Stomach (tissue), 9 donors: ENCODE data around the gene AFF1. TPM values are rescaled to one million over a fixed set of nuclear protein-coding genes. Genes with fewer than 3 reads are reported as not detected.

ENCODE experiments used
- DNase-seq, 2 donors: peaks; one replicate each; pipeline versions ENCODE4 v3.0.0 to v3.0.0-alpha.2; 2013 to 2019
- H3K27ac ChIP-seq, 5 donors: fragments of 200-600 bp in 4 of 5; sonication (generic) in 4 of 5; one replicate each; pipeline ENCODE4 v1.5.1; 2013 to 2019; ENCODE audit warnings: mild to moderate bottlenecking in 1 of 5, moderate library complexity in 1 of 5
- H3K27me3 ChIP-seq, 3 donors: fragments of 200-600 bp; sonication (generic); one replicate each; pipeline ENCODE4 v1.5.1; 2017 to 2019; ENCODE audit warnings: mixed run types in 1 of 3
- H3K36me3 ChIP-seq, 4 donors: fragments of 200-600 bp; sonication (generic); 1 replicate in 3 of 4; 2 replicates in 1 of 4; pipeline ENCODE4 v1.5.1; 2016 to 2019
- H3K4me1 ChIP-seq, 4 donors: fragments of 200-600 bp; sonication (generic); one replicate each; pipeline ENCODE4 v1.5.1; 2016 to 2019
- H3K4me3 ChIP-seq, 4 donors: fragments of 200-600 bp; sonication (generic) in 3 of 4; one replicate each; pipeline ENCODE4 v1.5.1; 2016 to 2019; ENCODE audit warnings: mild to moderate bottlenecking in 1 of 4
- H3K9me3 ChIP-seq, 4 donors: fragments of 200-600 bp; sonication (generic); one replicate each; pipeline ENCODE4 v1.5.1; 2016 to 2019
- EP300 ChIP-seq: sonication (generic); formaldehyde crosslinking; IDR thresholded peaks from one replicate; pipeline ENCODE4 v1.6.1; 2017; ENCODE audit warnings: antibody characterized with exemption
- POLR2A ChIP-seq, 4 donors: fragments of 450-650 bp; IDR thresholded peaks; one replicate each; pipeline ENCODE4 v1.6.1; 2016; ENCODE audit warnings: antibody characterized with exemption in 4 of 4, control low read depth in 2 of 4, mild to moderate bottlenecking in 1 of 4, moderate library complexity in 1 of 4
- POLR2AphosphoS5 ChIP-seq, 3 donors: sonication (generic); formaldehyde crosslinking; IDR thresholded peaks; one replicate each; pipeline ENCODE4 v1.6.1; 2016; ENCODE audit warnings: antibody characterized with exemption in 3 of 3
- WGBS, 5 donors: extraction: QIAGEN DNeasy Blood & Tissue Kit in 3 of 5; methylation state at CpG; one replicate each; pipeline versions ENCODE4 v1.1.5 to v1.1.7; 2013 to 2018; 5-methylcytosine and 5-hydroxymethylcytosine counted together
- intact Hi-C: fragments of 100-400 bp; cut with DNase I; formaldehyde crosslinking; loops from one replicate; pipeline ENCODE4 v1.15.1; 2023; ENCODE audit warnings: low total_unique reads
- polyA plus RNA-seq, 3 donors: library from polyadenylated mRNA; stranded (reverse); fragments of 200-250 nt; gene quantifications; one replicate each; pipeline ENCODE4 v1.2.3, GENCODE V29; 2013
- total RNA-seq, 5 donors: library from RNA; depleted of rRNA; stranded (reverse); fragments of >200 nt; gene quantifications; one replicate each; pipeline versions ENCODE4 v1.1.0 to v1.2.3, GENCODE V29; 2014 to 2016
- TF ChIP-seq, protein P1 (sequence below), 7 experiments: fragments of 450-650 bp in 4 of 7; fragments of 200-600 bp in 3 of 7; sonication (generic) in 3 of 7; IDR thresholded peaks; one replicate each; pipeline ENCODE4 v1.5.1; 2016 to 2019; ENCODE audit warnings: antibody characterized with exemption in 7 of 7, control low read depth in 2 of 7, mild to moderate bottlenecking in 1 of 7
- donor health status: healthy with polysubstance abuse.
- donor health status: Bipolar disorder and iron deficiency.
- donor health status: healthy.

AFF1 gene
- total and polyA plus RNA-seq, 8 donors, result 6.9 to 177 (median 59.1) TPM

DNA sequence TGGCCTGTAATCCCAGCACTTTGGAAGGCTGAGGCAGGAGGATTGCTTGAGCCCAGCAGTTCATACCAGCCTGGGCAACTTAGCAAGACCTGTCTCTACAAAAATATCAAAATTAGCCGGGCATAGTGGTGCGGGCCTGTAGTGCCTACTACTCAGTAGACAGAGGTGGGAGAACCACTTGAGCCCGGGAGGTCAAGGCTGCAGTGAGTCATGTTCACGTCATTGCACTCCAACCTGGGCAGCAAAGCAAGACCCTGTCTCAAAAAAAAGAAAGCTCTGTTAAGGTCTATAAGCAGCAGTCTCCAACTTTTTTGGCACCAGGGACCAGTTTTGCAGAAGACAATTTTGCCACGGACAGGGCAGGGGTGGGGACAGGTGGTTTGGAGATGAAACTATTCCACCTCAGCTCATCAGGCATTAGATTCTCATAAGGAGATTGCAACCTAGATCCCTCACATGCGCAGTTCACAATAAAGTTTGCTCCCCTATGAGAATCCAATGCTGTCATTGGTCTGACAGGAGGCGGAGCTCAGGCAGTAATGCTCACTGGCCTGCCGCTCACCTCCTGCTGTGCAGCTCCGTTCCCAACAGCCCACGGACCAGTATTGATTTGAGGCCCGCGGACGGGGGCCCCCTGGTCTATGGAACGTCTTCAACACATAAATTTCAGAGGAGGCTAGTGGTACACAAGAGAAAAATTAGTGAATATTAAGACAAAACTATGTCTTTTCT is 217.7 kb downstream of the AFF1 start:
- no peak for DNase-seq

DNA sequence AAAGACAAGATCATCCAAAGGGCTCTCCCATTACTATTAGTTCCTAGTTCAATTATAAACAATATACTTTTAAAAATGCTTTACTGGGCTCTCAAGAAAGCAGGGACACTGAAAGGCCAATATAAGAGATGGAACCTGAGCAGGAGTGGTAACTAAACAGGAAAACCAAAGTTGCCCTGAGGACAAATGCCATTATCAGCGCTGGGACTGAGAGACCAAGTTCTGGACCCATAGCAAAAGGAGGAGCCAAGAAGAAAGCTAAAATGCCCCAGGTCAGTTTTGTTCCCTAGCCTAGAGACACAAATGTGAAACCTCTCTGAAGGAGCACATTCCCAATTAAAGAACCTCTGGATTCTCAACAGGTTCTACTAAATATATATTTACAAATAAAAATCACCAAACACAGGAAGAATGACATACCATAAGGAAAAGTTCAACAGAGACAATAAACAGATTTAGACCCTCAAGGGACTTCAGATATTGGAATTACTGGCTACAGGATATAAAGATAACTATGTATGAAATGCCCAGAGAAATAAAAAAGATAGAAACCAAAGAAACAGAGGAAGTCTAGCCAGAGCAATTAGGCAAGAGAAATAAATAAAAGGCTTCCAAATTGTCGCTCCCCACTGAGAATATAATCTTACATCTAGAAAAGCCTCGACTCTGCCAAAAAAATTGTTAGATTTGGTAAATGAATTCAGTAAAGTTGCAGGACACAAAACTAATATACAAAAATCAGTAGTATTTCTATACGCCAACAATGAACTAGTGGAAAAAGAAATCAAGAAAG is 218.5 kb downstream of the AFF1 start:
- TF ChIP-seq POLR2A (IDR thresholded peaks at IDR 0.05) (no peak), POLR2AphosphoS5 (IDR thresholded peaks at IDR 0.05) (no peak), EP300 (no peak)
- TF ChIP-seq, protein P1, sequence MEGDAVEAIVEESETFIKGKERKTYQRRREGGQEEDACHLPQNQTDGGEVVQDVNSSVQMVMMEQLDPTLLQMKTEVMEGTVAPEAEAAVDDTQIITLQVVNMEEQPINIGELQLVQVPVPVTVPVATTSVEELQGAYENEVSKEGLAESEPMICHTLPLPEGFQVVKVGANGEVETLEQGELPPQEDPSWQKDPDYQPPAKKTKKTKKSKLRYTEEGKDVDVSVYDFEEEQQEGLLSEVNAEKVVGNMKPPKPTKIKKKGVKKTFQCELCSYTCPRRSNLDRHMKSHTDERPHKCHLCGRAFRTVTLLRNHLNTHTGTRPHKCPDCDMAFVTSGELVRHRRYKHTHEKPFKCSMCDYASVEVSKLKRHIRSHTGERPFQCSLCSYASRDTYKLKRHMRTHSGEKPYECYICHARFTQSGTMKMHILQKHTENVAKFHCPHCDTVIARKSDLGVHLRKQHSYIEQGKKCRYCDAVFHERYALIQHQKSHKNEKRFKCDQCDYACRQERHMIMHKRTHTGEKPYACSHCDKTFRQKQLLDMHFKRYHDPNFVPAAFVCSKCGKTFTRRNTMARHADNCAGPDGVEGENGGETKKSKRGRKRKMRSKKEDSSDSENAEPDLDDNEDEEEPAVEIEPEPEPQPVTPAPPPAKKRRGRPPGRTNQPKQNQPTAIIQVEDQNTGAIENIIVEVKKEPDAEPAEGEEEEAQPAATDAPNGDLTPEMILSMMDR (IDR thresholded peaks at IDR 0.05), result no peak
- Histone ChIP-seq H3K9me3 (no peaks in the 10 kb centered on the region), H3K27me3 (no peaks in the 10 kb centered on the region), H3K27ac (no peak overlapping the region), H3K4me1 (peaks cover 0 to 6% (median 2%) of the 10 kb centered on the region in 4 donors), H3K36me3 (no peaks in the 10 kb centered on the region), H3K4me3 (no peak overlapping the region)
- WGBS, 5 donors, result 50 to 86% (median 83%) methylated on average over 4 of the region's 4 CpGs
- DNase-seq, result no peak
- intact Hi-C loops, result no loop called here

More for the DNA sequence above, 217.7 kb downstream of the AFF1 start:
- Histone ChIP-seq H3K4me3 (no peak overlapping the region), H3K27me3 (no peaks in the 10 kb centered on the region), H3K27ac (no peak overlapping the region), H3K4me1 (peaks cover 0 to 6% (median 2%) of the 10 kb centered on the region in 4 donors), H3K9me3 (no peaks in the 10 kb centered on the region), H3K36me3 (no peaks in the 10 kb centered on the region)
- 74 to 84% (median 80%) methylated on average over 14 of the region's 14 CpGs for WGBS, 5 donors
- intact Hi-C loops, result no loop called here
- TF ChIP-seq, protein P1 (IDR thresholded peaks at IDR 0.05), result no peak
- TF ChIP-seq EP300 (no peak), POLR2AphosphoS5 (IDR thresholded peaks at IDR 0.05) (no peak), POLR2A (IDR thresholded peaks at IDR 0.05) (no peak)

DNA sequence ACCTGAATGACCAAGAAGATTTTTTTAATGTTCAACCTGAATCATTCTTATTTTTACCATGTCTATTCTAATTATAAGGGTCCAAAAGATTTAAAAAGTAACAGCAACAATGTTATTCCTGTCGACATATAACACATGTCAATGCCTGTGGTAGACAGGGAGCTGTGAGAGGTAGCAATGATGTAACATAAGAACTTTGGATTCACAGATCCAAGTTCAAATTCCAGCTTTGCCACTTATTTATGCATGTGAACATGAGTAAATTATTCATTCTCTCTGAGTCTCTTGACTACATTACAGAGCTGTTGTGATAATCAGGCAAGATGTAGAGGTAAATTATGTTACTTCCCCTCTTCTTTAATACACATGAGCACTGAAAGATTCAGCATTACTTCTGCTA is 231.1 kb downstream of the AFF1 start:
- Histone ChIP-seq H3K4me1 (no peaks in the 10 kb centered on the region), H3K9me3 (no peaks in the 10 kb centered on the region), H3K27me3 (no peaks in the 10 kb centered on the region), H3K27ac (no peak overlapping the region), H3K4me3 (no peak overlapping the region), H3K36me3 (peaks cover 5 to 59% (median 41%) of the 10 kb centered on the region in 4 donors)
- WGBS, 5 donors, result 84 to 100% (median 97%) methylated on average over 1 of the region's 1 CpG
- no peak for DNase-seq
- TF ChIP-seq EP300, result no peak
- no peak for TF ChIP-seq POLR2A (IDR thresholded peaks at IDR 0.05)
- TF ChIP-seq, protein P1 (IDR thresholded peaks at IDR 0.05), result no peak
- TF ChIP-seq POLR2AphosphoS5 (IDR thresholded peaks at IDR 0.05), result no peak
- intact Hi-C loops, result no loop called here

DNA sequence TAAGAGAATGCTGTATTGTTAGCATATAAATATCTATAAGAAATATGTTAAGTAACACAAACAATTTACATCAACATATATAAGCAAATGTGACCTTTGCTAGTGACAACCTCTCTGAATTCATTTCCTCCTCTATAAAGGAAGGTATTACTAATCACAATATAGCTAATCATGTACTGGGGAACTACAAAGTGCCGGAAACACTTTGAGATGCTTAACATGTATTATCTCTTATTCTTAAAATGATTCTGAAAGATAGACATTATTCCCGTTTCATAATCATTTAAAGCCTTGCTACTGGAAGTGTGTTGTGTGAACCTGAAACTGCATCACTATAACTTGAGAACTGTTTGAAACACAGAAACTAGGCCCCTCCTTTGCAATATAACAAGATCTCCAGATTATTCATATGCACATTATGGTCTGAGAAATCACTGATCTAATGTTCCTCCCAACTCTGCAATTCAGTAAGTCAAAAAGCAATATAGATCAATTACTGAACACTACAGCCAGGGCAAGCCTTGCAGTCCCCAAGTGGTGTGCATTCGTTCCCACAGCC is 231.6 kb downstream of the AFF1 start:
- Histone ChIP-seq H3K27ac (no peak overlapping the region), H3K27me3 (no peaks in the 10 kb centered on the region), H3K9me3 (no peaks in the 10 kb centered on the region), H3K4me1 (no peaks in the 10 kb centered on the region), H3K4me3 (no peak overlapping the region), H3K36me3 (peaks cover 5 to 59% (median 41%) of the 10 kb centered on the region in 4 donors)
- 73 to 91% (median 88%) methylated on average over 3 of the region's 3 CpGs for WGBS, 5 donors
- DNase-seq, result no peak
- intact Hi-C loops, result no loop called here
- TF ChIP-seq, protein P1 (IDR thresholded peaks at IDR 0.05), result no peak
